HG03064 (cell line): ENCODE results near the gene TSEN34.
A peak's percentile ranks its signal among the peaks of the same experiment; 100 is the strongest.
"Not testable (repeated sequence)": the region's sequence is repeated elsewhere in the genome, so short reads cannot be mapped to it uniquely, and the experiment has no call there.

ENCODE experiments used
- ATAC-seq: cut with Tn5 transposase; IDR thresholded peaks from one replicate; pipeline ENCODE4 v1.9.1; 2021; ENCODE audit warnings: low read depth; ENCODE audit not compliant: unreplicated experiment

Gene TSEN34

DNA sequence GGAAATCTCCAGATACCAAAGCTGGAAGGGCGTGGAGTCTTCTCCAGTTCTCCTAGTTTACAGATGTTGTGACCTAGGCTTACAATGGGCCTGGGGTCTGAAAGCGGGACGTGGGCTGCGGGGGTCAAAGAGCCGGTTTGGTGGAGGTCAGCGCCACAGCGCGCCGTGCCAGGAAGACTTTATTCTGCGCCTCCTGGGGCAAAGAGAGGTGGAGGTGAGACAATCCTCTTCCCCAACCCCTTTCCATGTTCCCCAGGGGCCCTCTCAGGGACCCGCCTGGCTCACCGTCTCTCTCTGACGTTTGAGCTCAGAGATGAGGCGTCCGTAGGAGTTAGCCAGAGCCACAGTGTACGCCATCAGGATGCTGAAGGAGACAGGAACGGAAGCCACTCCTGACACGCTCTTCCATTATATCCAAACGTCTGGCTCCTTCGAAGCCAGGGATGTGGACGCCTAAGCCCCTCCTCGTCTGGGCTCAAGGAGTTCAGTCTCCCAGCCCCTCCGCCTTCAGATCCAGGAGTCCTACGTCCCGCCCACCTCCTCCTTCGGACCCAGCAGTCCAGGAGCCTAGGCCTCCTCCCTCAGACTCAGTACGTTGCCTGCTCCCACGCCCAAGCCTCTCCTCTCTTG lies 30.8 kb upstream of the TSEN34 start:
- ATAC-seq, result peak; percentile 5

DNA sequence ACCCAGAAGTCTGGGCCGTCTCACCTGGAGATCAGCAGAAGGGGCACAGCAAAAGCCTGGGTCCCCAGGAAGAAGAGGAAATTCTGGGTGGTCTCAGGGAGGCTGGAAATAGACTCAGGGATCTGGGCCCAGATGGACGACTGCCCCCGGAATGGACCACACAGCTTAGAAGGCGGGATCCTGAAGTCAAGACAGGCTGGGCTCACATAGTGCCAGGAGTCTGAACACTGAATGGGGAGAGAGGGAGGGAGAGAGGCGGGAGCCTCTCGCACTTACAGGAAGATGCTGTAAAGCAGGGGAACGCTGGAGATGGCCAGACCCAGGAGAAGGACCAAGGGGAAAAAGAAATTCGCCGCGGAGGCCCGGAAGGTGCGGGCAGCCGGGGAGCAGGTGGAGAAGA lies 30.3 kb upstream of the TSEN34 start:
- ATAC-seq, result no peak

DNA sequence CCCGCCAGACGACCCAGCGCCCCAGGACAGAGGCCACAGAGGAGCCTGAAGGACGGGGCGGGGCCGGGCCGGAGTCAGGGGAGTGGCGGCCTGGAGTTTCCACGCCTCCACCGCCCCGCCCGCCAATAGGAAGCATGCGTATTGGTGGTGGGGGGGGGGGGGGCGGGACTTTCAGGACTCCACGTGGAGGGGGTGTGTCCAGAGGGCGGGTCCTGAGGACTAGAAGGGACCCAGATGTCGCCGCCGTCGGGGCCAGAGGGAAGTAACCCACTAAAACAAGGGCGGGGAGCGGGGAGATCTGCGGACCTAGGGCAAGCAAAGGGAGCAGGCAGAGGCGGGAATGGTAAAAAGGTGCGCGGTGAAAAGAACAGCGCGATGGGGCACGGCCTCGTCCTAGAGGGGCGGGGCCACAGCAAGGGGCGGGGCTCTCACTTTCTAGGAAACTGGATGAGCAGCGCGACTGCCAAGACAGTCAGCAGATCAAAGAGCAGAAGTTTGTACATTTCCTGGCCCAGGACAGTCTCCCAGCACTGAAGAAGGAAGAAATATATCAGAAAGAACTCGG lies 28.8 kb upstream of the TSEN34 start:
- no peak for ATAC-seq

DNA sequence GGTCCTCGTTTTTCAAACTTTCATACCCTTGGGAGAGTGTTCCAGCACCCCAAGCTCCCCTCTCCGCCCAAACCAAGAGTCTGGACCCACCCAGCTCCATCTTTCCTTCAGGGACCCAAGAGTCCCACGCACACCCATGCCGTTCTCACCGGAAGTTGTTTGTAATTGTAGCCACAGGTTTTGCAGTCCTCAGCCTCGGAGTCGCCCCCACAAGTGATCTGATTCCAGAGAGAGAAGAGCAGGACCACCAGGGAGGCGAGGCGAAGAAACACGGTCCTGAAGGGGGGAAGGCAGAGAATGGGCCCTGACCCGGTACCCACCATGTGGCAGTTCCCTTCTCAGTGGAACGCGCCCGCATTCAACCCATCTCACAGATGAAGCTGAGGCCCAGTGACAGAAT lies 28.2 kb upstream of the TSEN34 start:
- ATAC-seq, result no peak

DNA sequence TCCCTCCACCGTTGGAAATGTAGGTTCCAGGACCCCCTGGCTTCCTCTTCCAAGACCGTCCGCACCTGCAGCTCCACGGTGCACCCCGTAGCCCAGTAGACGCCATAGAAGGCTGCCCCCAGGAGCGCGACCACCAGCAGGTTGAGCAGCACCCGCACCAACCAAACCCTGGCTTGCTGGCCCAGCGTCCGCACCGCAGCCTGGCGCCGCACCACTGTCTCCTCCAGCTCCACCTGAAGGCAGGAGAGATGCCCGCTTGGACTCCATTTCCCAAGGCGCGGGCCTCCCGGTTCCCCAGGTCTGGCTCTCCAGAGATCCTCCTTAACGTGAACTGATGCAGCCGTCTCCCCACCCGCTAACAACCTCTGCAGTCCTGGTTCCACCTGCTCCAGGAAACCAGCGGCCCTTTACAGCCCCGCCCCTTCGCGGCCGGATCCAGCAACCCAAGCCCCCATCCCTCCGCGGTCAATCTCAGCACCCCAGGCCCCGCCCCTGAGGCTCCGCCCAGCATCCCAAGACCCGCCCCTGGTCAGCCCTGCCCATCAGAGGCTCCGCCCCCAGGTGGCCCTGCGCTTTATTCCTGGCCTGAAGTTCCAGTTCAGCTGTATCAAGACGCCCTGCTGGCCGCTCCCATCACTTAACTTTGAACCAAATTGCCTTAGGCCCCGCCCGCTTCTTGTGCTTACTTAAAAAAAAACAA lies 26.6 kb upstream of the TSEN34 start:
- ATAC-seq, result no peak

DNA sequence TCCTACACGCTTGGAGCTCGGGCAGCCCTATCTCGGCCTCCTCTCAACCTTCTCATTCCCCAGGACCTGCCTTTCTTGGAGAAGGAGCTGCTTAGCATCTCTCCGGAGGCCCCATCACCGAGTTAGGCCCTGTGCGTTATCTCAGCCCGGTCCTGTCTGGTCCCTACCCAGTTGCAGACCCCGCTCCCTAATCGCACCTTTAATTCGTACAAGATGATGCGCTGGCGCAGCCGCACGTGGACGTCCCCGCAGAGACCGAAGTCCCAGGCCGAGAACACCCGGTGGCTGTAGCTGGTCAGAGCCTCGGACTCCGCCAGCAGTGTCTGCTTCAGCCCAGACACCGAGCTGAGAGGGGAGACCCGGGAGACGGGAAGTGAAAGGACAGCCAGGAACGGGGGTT lies 25.9 kb upstream of the TSEN34 start:
- no peak for ATAC-seq

DNA sequence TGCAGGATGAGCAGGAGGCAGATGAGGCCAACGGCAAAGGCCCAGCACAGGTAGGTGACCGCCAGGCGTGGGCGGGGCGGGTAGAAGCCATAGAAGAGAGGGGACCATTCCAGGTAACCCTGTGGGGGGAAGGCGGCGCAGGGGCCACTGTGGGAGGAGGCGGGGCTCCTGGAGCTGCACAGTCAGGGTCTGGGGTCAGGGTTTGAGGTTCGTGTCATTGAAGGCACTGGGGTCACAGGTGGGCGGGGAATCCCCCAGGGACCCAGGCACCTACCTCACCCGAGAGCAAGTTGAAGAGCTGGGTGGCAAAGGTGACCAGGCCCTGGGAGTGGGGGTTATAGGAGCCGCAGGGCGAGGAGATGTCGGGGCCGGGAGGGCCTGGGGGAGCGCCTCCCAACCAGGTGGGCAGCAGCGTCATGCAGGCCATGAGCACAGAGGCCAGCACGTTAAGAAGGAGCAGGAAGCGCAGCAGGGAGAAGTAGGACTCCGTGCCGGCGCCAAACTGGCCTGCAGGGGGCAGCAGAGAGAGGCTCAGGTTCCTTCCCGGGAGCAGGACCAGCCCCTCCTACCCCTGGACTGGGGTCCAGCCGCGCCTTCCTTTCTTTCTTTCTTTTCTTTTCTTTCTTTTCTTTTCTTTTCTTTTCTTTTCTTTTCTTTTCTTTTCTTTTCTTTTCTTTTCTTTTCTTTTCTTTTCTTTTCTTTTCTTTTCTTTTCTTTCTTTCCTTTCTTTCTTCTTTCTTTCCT lies 22.8 kb upstream of the TSEN34 start:
- ATAC-seq, result no peak

DNA sequence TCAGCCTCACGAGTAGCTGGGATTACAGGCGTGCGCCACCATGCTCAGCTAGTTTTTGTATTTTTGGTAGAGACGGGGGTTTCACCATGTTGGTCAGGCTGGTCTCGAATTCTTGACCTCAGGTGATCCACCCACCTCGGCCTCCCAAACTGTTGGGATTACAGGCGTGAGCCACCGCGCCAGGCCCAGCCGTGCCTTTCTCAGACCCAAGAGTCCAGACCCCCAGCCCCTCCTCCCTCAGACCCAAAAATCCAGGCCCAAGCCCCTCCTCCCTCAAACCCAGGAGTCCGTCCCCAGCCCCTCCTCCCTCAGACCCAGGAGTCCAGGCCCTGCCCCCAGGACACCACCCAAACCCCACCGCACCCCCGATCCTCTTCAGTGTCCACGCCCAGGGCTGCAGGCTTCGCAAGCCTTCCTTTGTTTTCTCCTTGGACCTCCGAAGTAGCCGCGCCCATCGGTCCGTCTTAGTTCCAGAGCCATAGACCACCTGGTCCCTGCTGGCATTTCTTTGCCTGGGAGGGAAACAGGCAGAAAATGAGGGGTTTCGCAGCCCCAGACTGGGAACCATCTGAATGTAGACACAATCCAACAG lies 21.9 kb upstream of the TSEN34 start:
- ATAC-seq, result no peak

DNA sequence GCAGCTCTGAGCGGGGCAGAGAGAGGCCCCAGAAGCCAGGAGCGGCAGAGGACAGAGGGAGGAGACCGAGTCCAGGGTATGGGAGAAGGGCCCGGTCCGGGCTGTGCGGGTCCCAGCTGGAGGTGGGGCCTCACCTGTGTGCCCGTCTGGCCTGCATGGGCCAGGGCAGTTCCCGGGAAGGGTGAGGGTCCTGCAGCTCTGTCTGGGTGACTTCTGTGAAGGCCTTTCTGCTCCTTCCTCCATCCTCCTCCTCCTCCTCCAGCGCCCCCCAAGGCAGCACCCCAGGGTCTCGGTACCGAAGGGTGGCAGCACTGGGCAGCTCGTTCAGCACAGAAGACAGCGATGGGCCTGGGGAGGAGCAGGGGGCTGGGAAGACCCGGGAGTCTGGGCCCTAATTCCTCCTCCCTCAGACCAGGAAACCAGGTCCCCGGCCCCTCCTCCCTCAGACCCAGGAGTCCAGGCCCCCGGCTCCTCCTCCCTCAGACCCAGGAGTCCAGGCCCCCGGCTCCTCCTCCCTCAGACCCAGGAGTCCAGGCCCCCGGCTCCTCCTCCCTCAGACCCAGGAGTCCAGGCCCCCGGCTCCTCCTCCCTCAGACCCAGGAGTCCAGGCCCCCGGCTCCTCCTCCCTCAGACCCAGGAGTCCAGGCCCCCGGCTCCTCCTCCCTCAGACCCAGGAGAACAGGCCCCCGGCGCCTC lies 19.2 kb upstream of the TSEN34 start:
- ATAC-seq, result not testable (repeated sequence)

DNA sequence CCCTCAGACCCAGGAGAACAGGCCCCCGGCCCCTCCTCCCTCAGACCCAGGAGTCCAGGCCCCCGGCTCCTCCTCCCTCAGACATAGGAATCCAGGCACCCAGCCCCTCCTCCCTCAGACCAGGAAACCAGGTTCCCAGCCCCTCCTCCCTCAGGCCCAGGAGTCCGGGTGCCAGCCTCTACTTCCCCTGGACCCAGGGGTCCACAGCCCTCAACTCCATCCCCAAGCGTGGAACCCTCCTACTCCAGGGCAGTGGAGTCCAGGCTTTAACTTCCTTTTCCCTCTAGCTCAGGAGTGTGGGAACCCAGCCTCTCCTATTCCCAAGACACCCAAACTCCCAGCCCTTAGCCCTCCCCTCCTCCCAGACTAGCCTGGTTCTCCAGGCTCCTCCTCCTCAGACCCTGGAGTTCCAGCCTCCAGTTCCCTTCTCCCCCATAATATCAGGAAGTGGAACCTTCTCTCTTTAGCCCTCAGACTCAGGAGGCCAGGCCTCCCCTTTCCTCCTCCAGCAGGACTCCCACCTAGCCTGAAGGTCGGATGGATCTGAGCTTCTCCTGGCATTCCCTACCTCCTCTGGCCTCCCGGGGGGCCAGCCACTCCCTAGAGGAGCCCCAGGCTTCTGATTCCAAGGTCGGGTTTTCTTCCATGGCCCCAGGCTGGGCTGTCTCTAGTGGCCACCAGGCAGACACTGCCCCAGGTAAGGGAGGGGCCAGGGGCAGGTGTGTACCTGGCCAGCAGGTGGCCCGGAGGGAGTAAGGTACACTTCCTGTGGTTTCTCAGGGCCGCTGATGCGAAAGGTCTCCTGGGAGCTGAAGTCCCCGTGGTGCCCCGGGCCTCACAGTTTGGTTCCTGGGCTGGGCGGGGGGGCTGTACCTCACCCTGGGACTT lies 18.4 kb upstream of the TSEN34 start, which contains the start of gene TMC4:
Gene TMC4, minus strand, starts transcription at position 690 of the 888 bp plus-strand sequence. Its CDS starts 43 bp downstream, at position 647.
- no peak for ATAC-seq

DNA sequence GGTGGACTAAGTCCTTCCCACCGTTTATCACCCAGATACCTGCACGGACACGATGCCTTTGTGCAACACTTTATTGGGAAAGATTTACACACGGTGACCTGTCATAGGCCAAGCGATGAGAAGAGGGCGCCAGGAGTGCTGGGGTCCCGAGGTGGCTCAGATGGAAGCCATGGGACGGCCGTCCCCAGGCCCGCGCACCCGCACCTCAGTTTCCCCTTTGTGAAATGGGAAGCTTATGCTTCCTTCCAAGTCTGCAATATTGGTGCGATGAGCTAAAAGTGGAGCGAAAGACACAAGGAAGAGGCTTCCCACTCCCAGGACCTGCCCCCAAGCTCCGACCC lies 17.8 kb upstream of the TSEN34 start:
- ATAC-seq, result no peak

DNA sequence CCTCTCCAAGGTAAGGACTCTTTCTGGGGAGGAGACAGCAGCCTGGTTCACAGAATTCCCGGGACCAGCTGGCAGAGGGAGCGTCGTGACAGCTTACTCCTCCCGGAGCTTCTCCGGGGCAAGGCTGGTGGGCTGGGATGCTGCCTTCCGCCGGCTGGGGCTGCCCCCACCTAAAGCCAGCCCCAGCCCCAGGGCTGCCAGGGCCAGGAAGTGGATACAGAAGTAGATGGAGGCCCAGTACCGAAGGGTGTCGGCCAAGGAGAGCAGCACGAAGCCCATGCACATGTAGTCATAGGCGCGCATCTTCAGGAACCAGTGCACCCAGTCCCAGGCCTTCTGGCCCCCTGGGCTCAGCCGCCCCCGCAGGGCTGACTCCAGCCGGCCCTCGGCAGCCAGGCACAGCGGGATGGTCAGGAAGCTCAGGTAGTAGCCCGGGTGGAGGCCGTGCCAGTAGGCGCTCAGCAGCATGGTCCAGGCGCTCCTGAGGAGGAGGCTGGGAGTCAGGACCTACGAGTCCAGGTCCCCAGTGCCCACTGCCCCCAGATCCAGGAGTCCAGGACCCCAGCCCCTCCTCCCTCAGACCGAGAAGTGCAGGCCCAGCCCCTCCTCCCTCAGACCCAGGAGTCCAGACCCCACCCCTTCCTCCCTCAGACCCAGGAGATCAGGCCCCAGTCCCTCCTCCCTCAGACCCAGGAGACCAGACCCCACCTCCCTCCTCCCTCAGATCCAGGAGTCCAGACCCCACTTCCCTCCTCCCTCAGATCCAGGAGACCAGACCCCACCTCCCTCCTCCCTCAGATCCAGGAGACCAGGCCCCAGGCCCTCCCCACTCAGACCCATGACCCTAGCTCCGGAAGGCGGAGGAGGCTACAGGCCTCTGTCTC lies 16.9 kb upstream of the TSEN34 start:
- ATAC-seq, result no peak

DNA sequence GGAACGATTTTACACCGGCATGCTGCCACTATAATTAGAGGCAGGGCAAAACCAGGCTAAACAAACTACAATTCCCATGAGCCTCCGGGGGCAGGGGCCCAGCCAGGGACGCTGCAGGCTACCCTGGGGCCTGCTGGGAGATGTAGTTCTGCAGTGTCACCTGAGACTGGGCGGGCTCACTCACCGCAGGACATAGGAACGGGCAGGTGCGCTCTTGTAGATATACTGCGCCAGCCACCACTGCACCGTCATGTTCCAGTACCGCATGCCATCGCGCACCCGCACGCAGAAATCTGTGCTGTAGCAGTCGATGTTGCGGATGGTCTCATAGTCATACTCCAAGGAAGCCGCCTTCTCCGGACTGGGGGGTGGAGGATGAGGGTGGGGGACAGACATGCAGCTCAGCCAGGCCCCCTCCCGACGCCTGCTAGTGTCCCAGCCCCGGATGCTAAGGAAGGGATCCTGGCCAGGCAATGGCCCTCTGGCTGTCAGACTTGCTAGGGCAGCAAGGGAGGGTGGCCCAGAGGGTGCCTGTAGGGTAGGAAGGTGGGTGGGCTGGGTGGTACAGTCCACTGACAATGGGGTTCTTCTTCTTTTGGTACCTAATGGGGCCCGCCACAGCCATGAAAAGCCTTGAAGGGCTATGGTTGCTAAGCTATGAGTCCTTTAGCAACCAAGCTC lies 12.4 kb upstream of the TSEN34 start:
- ATAC-seq, result no peak

DNA sequence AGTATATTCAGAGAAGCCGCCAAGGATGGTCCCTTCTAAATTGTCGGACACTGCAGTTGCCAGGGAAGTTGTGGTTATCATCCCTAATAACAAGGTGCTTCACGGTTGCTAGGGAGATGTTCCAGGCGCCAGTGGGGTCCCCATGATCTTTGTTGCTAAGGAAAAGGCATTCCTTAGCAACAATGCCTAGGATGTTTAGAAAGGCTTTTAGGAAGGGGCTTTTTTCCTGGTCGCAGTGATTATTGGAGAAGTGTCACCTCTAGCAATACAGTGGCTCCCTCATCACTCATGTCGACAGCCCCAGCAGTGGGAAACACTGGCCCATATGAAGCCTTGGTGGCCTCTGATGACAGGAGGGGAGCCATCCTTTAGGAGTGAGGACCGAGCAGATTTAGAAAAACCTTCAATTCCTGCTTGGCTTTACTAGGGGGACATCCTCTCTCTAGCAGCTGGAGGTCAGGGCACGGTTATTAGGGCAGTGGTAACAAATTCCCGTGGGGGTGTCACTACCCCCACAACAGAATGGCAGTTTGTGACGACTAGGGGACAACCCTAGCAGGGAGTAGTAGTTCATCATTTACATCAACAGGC lies 11.8 kb upstream of the TSEN34 start:
- ATAC-seq, result no peak

DNA sequence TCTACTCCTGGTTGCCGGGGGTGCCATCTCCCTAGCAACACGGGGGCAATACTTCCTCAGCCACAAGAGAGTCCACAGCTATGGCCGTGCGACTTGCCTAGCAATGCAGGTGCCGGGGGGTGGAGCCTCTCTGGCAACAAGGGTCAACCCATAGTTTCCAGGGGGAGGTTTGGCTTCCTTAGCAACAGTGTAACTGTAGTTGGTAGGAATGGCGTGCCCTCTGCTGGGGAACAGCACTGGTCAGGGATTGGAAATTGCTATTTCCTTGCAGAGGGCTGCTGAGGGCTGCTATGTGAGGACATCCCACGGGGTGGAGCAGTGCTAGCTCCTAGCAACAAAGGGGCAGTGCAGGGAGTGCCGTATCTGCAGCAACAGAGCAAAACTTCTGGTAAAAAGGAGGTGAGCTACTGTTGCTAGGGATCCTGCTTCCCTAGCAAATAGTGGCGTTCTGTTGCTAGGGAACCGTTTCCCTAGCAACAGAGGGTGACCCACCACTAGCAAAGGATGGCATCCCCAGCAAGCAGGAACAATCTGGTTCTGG lies 11.1 kb upstream of the TSEN34 start:
- no peak for ATAC-seq

DNA sequence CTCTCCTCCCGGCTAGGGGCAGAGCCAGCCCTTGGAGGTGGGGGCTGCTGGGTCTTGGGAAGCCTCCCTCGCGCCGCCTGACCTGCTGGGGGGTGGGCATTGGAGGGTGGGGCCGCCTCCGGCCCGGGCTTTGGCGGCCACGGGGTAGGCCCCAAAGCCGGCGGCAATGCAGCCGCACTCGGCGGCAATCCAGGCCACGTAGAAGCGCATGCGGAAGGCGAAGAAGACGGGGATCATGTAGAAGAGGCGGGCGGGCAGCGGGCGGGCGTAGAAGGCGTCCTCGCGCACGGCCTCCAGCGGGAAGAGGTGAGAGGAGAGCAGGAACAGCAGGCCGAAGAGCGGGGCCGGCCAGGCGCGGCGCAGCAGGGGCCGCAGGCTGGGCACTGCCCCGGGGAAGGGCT lies 10.4 kb upstream of the TSEN34 start:
- ATAC-seq, result no peak

DNA sequence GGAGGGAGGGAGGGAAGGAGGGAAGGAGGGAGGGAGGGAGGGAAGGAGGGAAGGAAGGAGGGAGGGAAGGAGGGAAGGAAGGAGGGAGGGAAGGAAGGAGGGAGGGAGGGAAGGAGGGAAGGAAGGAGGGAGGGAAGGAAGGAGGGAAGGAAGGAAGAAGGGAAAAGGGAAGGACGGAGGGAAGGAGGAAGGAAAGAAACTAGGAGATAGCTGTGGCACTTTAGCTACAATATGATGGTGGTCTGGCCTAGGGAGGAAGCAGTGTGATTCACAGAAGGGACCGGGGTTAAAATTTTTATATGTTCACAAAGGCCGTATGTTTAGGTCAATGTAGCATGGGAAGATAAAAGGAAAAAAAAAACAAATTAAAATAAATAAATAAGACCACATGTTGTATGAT lies 9.2 kb upstream of the TSEN34 start:
- ATAC-seq, result not testable (repeated sequence)
